HL-60/S4 (cell line): Measurements from ENCODE around the gene GAPDHS.

Experiments
- in situ Hi-C: fragments of 300-500 bp; cut with MboI; formaldehyde crosslinking; loops from 2 replicates; pipeline ENCODE4 v1.14.3; 2022; ENCODE audit warnings: low sequenced_read_pairs

The GAPDHS gene

DNA sequence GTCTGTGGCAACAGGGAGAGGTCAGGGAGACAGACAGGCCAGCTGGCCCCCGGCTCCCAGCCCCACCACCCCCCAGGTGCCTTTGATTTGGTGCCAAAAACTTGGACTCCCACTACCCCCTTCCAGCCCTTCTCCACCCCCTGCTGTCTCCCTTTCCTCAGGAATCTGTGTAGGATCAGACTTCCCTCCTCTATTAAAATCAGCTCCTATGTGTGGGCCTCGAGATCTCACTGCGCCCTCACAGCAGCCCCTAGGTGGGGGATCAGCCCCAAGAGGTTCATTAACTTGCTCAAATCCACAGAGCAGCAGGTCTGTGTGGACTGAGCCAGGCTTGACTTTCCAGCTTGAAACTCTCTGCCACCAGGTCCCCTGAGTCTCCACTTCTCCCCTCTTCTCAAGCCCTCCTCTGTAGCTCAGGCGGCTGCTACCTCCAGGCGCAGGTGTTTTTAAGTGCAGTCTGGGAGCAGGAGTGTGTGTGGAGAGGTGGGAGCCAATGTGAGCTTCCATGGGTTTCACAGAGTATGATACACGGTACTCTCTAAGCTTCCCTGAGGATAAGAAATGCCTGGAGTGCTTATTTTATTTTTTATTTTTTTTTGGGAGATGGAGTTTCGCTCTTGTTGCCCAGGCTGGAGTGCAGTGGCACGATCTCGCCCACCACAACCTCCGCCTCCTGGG lies 1.7 kb downstream of the GAPDHS start:
- in situ Hi-C loops: no loop called here

DNA sequence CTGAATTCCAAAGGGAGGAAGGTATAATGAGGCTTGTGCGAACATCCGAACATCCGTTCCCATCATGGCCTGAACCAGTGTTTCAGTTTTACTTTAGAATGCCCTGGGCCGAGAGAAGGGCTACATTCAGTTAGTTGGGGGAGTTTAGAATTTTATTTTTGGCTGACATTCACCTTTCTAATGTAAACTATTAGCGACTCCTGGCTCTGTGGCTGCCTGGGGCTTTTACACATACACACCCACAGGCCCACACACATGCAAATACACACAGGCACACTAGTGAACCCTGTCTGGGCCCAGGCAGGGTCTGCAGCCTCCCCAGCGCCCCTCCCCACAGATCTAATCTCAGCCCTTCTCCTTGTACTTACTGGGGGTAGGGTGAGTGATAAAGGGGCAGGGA lies 6.1 kb downstream of the GAPDHS start:
- in situ Hi-C loops: no loop called here

DNA sequence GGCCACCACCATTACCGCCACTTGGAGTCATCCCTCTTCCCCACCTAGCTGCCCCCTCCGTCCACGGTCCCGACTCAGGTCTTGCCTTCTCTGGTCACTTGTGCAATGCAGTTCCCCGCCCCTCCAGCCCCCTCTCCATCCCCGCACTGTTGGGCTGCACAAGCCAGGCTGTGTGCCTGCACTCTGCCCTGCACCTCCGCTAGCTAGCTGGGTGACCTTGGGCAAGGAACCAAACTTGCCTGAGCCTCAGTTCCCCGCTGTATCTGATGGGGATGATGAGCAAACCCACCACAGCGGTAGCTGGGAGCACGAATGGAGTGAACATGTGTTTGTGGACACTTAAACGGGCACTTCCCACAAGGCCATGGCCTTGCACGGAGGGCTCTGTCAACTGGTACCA lies 6.6 kb downstream of the GAPDHS start:
- in situ Hi-C loops: no loop called here

DNA sequence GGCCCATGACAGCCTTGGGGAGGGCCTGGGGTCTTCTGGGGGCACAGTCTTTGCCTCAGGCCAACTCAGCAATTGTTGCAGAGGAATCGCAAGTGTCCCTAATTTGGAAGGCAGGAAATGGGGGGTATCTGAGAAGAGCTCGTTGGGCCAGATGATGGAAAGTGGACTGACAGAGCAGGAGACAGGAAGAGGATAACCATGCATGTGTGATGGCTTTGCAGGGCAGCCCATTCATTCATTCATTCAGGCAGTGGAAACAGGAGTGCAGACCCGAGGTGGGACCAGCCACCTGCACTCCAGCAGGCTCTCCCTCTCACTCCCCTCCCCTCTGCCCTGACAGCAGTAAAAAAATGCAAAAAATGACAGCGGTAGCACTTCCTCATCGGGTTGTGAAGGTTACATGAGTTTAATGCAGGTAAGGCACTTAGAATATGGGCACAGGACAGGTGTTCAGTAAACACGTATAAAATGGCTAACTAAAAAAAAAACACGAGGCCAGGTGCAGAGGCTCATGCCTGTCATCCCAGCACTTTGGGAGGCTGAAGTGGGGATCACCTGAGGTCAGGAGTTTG lies 7.2 kb downstream of the GAPDHS start:
- in situ Hi-C loops: no loop called here

DNA sequence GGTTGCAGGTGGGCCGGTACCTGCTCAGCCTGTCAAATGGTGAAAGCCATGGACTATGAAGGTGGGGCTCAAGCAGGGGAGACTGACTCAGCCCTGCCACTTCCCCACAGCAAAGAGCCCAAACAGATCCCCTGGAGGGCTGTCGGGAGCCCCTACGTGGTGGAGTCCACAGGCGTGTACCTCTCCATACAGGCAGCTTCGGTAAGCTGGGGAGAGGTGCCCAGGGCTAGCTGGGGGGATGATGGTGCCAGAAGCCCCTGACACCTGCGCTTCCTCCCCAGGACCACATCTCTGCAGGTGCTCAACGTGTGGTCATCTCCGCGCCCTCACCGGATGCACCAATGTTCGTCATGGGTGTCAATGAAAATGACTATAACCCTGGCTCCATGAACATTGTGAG lies 9.0 kb downstream of the GAPDHS start:
- in situ Hi-C loops: no loop called here

DNA sequence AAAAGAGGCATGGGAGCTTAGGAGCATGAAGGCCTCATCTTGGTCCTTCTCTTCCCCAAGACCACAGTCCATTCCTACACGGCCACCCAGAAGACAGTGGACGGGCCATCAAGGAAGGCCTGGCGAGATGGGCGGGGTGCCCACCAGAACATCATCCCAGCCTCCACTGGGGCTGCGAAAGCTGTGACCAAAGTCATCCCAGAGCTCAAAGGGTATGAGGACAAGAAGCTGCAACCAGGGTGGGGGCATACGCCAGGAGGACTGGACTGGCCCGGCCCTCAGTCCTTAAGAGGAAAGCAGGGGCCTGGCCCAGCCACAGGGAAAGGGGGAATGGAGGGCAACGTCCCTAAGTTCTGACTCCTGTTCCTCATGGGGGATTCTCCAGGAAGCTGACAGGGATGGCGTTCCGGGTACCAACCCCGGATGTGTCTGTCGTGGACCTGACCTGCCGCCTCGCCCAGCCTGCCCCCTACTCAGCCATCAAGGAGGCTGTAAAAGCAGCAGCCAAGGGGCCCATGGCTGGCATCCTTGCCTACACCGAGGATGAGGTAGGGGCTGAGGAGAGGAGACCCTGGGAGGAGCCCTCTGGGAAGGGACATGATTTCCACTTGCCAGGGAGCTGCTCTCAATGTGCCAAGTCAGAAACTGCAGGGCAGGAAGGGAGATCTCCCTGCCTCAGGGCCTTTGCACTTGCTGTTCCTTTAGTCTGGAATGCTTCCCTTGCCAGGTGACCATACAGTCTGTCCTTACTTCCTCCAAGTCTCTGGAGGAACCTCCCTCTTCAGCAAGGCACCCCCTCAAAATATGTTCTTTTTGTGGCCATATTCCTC lies 10.2 kb downstream of the GAPDHS start:
- in situ Hi-C loops: no loop called here

DNA sequence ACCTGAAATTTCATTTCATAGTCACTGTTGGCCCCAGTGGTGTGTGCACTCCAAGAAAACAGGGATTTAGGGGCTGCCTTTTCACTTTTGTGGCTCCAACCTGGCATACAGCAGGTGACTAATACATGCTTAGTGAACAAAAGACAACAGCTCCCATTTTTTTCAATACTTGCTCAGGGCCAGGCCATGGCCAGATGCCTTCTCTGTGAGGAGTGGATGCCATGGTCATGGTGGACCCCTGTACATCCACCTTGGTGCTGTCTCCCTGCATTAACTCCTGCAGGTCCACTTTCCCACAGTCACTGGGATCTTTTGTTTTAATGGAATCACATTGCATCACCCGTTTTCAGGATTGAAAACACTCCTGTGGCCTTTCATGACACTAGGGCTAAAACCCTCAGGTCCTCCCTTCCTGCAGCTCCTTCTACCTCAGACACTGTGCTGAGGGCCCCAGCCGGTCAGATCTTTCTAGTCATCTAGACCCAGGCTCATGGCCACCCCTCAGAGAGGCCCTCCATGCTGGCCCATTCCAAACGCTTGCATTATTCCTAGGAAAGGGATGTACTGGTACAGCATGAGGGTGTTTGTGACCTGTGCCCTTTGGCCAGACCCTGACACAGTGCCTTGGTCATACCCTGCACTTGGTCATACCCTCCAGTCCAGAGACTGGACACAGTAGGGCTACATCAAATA lies 11.0 kb downstream of the GAPDHS start:
- in situ Hi-C loops: no loop called here

DNA sequence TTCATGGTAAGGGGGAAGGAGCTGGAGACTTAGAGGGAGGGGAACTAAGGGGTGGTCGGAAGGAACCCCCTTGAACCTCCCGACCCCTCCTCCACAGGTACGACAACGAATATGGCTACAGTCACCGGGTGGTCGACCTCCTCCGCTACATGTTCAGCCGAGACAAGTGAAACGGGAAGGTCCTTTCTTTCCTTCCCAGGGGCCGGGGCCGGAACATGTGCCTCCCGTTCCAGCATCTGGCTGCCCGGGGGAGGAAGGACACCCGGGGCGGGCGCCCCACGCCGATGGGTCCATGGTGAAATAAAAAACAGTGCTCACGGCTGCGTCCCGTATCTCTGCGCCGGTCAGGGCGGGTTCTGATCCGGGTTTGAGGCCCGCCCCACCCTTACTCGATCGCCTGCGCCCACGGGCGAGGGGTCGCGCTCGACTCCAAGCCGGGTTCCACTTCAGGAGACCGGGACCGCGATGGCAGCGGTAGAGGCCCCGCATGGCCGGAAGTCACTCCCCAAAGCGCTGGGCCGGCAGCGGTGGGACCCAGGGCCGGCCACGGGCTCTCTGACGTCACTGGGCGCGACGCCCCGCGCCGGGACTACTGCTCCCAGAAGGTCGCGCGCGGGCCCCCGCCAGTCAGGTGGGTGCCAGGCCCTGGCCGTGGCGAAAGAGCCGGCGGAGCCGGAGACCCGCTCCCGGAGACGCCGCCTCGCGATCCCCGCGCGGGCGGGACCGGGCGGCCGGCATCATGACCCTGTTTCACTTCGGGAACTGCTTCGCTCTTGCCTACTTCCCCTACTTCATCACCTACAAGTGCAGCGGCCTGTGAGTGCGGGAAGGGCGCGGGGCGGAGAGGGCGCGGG lies 12.0 kb downstream of the GAPDHS start, which contains the start of gene TMEM147:
TMEM147 (plus strand) TSS at position 626 of the 854 bp plus-strand sequence; CDS start at position 740, 114 bp downstream.
- in situ Hi-C loops: no loop called here

DNA sequence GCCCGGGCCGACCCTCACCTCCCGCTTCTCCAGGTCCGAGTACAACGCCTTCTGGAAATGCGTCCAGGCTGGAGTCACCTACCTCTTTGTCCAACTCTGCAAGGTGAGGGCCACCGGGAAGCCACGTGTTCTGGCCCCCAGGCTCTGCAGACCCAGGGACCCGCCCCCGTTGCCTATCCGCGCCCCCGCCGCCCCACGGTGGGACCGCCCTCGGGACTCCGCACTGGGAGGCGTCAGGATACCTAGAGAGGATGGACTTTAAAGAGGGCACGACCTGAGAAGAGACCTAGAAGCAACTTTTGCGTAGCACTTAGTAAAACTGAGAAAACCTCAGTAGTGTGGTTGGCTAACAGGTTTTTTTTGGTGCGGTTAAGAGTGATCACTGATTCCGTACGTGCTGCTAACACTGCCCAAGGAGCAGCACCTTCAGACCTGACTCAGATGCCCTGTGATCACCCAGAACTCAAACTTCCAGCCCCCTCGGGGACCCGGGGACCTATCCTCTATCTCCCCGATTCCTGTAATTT lies 12.7 kb downstream of the GAPDHS start:
- in situ Hi-C loops: no loop called here

DNA sequence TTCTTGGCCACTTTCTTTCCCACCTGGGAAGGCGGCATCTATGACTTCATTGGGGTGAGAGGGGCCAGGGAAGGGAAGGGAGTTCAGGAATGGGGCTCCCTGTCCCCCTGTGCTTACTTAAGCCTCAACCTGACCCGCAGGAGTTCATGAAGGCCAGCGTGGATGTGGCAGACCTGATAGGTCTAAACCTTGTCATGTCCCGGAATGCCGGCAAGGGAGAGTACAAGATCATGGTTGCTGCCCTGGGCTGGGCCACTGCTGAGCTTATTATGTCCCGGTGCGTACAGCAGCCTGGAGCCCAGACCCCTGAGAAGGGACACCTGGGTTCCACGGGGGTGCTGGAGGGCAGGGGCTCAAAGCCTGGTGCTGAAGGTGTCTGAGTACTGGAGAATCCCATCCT lies 13.3 kb downstream of the GAPDHS start:
- in situ Hi-C loops: no loop called here

DNA sequence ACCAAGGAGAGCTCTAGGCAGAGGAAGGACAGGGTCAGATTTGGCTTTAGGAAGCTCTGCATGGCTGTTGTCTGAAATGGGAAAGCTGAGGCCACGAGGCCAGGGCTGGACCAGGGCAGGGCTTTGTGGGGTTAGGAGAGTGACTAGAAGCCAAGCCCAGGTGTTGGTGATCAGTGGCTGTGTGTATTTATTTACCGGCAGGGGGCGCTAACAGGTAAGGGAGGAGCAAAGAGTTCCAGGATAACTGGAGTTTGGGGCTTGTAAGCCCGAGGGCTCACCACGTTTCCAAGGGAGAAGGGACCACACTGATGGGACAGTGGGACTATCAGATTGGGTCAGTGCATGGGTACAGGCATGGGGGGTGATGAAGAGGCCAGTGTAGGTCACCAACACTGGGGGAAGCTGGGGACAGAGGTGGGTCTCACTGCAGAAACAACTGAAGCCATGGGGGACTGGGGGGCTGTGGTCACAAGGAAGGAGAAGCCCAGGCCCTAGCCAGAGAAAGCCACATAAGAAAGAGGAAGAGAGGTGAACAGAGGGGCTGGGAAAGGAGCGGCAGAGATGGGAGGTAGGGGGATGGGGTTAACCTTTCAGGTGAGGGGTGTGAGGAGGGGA lies 16.0 kb downstream of the GAPDHS start:
- in situ Hi-C loops: no loop called here

DNA sequence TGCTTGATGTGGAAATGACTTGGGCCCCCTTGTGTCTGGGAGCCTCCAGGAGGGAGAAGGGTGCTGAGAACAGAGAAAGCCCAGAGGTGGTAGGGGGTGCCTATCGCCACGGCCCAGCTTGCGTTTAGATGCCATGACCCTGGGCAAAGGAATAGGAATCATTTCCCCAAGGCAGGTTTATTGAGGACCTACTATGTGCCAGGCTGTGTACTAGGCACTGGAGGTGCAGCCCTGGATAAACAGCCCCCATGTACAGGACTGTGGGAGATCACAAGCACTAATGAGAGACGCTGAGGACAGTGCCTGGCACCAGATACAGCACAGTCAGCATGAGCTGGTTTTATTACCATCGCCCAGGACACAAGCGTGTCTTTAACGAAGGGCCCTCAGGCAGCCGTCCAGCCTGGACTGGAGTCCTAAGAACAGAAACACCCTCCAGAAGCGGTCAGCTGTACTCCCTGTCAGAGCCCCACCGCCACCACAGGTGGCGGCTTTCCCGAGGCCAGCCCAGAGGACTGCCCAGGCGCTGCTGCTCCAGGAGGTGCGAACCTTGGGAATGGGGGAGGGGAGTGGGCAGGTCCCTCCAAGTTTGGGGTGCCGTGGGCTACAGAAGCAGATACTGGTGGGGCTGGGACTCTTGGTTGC lies 16.7 kb downstream of the GAPDHS start:
- in situ Hi-C loops: no loop called here

DNA sequence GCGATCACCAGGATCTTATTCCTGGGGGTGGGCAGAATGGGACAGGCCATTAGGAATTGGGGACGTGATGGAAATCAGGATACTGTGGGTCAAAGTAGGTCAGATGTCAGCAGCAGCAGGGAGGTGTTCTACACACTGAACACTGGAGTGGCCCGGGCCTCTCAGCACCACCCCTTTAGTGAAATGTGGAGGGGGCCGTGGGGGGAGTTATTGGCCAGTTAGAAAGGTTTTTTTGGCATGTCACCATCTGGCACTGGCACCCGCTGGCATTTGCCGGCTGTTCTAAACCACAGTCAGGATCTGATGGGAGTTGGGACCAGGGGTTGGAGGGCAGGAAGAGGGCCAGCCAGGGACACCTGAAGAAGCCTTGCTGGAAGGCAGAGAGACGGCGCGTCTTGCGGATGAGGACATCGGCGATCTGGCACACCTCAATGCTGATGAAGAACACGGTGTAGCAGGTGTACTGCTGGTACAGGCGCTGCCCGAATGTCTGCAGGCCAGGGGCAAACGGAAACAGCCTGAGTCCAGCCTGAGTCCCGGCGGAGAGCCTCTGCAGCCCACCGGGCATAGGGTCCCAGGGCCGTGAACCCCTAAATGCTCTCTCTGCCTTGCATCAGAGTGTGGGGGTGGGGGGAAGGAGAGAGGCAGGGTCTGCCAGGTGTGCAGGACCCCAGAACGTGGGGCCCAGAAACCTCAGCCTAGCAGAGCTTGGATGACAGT lies 18.0 kb downstream of the GAPDHS start:
- in situ Hi-C loops: no loop called here

DNA sequence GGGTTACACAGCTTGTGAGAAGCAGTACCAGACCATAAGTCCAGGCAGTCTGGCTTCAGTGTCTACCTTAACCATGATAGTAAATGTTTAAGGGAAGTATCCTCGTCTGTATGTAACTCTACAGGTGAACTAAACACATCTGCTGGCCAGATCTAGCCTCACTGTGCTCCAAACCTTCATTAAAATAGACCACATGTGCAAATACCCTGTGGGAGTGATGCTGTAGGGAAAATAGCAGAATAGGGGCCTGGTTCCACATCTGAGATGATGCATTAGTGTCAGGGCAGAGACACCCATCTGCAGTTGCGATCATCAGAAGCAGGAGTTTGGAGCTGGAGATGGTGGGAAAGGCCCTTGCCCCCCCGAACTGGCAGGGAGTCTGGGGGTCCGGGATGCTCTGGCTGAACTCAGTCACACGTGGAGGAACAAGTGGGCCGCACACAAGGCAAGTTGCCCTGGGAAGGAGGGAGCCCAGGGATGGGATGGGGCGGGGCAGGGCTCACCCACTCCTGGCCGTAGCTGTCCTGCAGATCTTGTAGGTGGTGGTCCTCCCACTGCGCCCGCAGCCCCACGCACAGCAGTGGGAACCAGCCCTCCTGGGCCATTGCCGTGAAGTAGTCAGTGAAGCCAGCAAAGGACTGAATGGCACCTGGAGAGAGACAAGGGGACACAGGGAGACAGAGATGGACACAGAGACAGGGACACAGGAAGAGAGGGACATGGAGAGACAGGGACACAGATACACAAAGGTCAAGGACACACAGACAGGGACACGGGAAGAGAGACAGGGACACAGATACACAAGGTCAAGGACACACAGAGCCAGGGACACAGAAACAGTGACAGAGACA lies 19.5 kb downstream of the GAPDHS start:
- in situ Hi-C loops: no loop called here

DNA sequence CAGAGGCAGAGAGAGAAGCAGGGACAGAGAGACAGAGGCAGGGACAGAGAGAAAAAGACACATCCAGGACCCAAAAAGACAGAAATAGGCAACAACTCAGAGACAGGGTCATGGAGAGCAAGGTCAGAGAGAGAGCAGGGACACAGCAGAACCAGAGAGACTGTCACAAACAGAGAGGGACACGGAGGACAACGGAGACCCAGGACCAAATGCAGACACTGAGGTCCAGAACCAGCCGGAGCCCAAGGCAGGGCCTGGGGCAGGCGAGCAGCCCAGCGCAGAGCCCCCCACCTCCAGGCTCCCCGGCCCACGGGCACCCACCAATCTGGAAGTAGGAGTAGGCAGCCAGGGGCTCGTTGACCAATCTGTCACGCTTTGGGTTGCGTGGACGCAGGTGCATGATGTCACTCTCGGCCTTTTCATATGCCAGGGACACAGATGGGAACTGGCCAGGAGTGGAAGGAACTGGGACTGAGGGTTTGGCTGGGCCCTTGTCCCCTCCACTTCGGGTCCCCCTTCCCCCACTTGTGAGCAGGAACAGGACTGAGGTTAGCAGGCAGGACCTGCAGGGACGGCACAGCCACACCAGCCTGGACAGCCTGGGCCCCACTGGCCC lies 20.2 kb downstream of the GAPDHS start:
- in situ Hi-C loops: no loop called here

DNA sequence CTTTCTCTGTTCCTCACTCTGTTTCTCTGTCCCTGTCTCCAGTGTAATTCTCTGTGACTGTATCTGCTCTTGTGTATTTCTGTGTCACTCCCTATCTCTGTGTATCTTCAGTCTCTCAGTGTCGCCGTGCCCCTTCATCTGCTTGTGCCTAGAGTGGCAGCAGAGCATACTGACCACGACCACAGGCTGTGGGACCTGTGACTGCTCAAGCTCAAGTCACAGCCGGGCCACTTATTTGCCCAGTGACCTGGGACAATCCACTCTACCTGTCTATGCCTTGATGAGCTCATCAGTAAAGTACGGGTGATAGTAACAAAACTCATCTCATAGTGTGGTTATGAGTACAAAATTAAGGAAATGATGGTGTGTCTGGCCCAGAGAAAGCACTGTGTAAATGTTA lies 20.8 kb downstream of the GAPDHS start:
- in situ Hi-C loops: no loop called here

DNA sequence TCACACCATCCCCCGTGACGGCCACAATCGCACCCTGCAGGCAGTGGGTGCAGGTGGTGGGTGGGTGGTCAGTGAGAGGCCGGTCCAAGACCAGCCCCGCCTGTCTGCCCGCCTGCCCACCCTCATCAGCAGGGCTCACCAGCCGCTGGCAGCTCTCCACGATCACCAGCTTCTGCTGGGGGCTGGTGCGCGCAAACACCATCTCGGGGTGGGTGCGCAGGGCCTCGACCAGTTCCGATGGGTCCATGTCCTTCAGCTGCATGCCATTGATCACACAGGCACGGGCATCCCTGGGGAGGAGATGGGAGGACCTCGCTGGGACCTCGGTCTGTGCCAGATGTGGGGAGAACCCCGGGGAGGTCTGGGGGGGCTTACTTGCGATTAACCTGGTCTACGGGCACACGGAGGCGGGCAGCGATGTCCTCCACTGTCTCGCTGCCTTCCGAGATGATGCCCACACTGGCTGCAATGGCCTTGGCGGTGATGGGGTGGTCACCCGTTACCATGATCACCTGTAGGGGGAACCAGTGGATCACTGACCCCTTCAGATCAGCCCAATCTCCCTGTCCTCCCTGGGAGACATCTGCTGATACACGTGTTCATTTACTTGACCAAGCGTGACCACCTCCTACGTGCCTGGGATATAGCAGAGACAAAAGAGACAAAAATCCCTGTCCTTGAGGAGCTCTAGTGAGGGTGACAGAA lies 22.2 kb downstream of the GAPDHS start:
- in situ Hi-C loops: no loop called here
